GM18526 (cell line): ENCODE data around the gene PPP6R2.

Experiments
- POLR2A ChIP-seq: IDR thresholded peaks from 3 replicates; pipeline ENCODE4 v1.6.1; 2011; ENCODE audit not compliant: insufficient read length; ENCODE audit errors: extremely low read depth

PPP6R2 gene

GRCh38 chr22:50425179-50425916 lies 82.2 kb downstream of the PPP6R2 start:
- TF ChIP-seq POLR2A: no peak

GRCh38 chr22:50432131-50432876 lies 89.2 kb downstream of the PPP6R2 start:
- no peak for TF ChIP-seq POLR2A

- TF ChIP-seq POLR2A: no peak
Measured at GRCh38 chr22:50434849-50435248, 91.7 kb downstream of the PPP6R2 start.

- no peak for TF ChIP-seq POLR2A
Measured at GRCh38 chr22:50435291-50436014, 92.3 kb downstream of the PPP6R2 start.

- no peak for TF ChIP-seq POLR2A
Measured at GRCh38 chr22:50436015-50436830, 93.1 kb downstream of the PPP6R2 start.

GRCh38 chr22:50436841-50437341 lies 93.8 kb downstream of the PPP6R2 start:
- no peak for TF ChIP-seq POLR2A

- no peak for TF ChIP-seq POLR2A
Measured at GRCh38 chr22:50437511-50438304, 94.6 kb downstream of the PPP6R2 start.

- no peak for TF ChIP-seq POLR2A
Measured at GRCh38 chr22:50438305-50439275, 95.5 kb downstream of the PPP6R2 start.

GRCh38 chr22:50439314-50439870 lies 96.3 kb downstream of the PPP6R2 start:
- TF ChIP-seq POLR2A: no peak

- TF ChIP-seq POLR2A: no peak
Measured at GRCh38 chr22:50439871-50440331, 96.8 kb downstream of the PPP6R2 start.

- no peak for TF ChIP-seq POLR2A
Measured at GRCh38 chr22:50440544-50441249, 97.6 kb downstream of the PPP6R2 start.

GRCh38 chr22:50441428-50441993 lies 98.4 kb downstream of the PPP6R2 start:
- no peak for TF ChIP-seq POLR2A
